Right forelimb (tissue), 1 donor: ENCODE measurements around the gene CLEC9A.
"Not testable (repeated sequence)": the region's sequence is repeated elsewhere in the genome, so short reads cannot be mapped to it uniquely, and the experiment has no call there.

Experiments used
- DNase-seq: peaks from one replicate; pipeline ENCODE4 v3.0.0-alpha.2; 2018

The CLEC9A gene

GRCh38 chr12:10030446-10030845 lies at the start of gene CLEC9A:
CLEC9A (plus strand) TSS chr12:10030682; CDS start chr12:10052688, 22,006 bp downstream.
- DNase-seq, result no peak

GRCh38 chr12:9991876-9992275 lies 38.6 kb upstream of the CLEC9A start:
- DNase-seq, result no peak

- DNase-seq, result no peak
These were observed 38.2 kb upstream of the CLEC9A start for GRCh38 chr12:9992296-9992695.

GRCh38 chr12:9999016-9999415 lies 31.5 kb upstream of the CLEC9A start, which contains the start of gene CLEC1B:
CLEC1B (minus strand) TSS chr12:9999121; CDS start chr12:9999100, 21 bp downstream.
- no peak for DNase-seq

- DNase-seq, result no peak
These were observed 29.2 kb upstream of the CLEC9A start for GRCh38 chr12:10001171-10001776.

GRCh38 chr12:10012630-10013330 lies 17.7 kb upstream of the CLEC9A start:
- DNase-seq, result no peak

GRCh38 chr12:10015450-10015849 lies 15.0 kb upstream of the CLEC9A start:
- no peak for DNase-seq

- no peak for DNase-seq
These were observed 13.6 kb upstream of the CLEC9A start for GRCh38 chr12:10016881-10017280.

- no peak for DNase-seq
These were observed 12.1 kb upstream of the CLEC9A start for GRCh38 chr12:10018386-10018785.

- no peak for DNase-seq
These were observed 9.1 kb upstream of the CLEC9A start for GRCh38 chr12:10021342-10021741.

GRCh38 chr12:10025236-10025635 lies 5.2 kb upstream of the CLEC9A start:
- no peak for DNase-seq

- not testable (repeated sequence) for DNase-seq
These were observed 3.8 kb upstream of the CLEC9A start for GRCh38 chr12:10026666-10027065.

GRCh38 chr12:10027311-10027710 lies 3.2 kb upstream of the CLEC9A start:
- DNase-seq, result no peak

GRCh38 chr12:10027721-10028120 lies 2.8 kb upstream of the CLEC9A start:
- no peak for DNase-seq

- DNase-seq, result no peak
These were observed 839 bp downstream of the CLEC9A start for GRCh38 chr12:10031321-10031720.

- no peak for DNase-seq
These were observed 1.3 kb downstream of the CLEC9A start for GRCh38 chr12:10031771-10032175.

GRCh38 chr12:10033783-10034545 lies 3.5 kb downstream of the CLEC9A start:
- DNase-seq, result no peak

GRCh38 chr12:10042167-10042566 lies 11.7 kb downstream of the CLEC9A start:
- no peak for DNase-seq

GRCh38 chr12:10048526-10048925 lies 18.0 kb downstream of the CLEC9A start:
- no peak for DNase-seq

- DNase-seq, result no peak
These were observed 21.9 kb downstream of the CLEC9A start for GRCh38 chr12:10052193-10052913.

- no peak for DNase-seq
These were observed 27.9 kb downstream of the CLEC9A start for GRCh38 chr12:10058387-10058786.

- DNase-seq, result no peak
These were observed 34.8 kb downstream of the CLEC9A start for GRCh38 chr12:10065241-10065640.

- DNase-seq, result no peak
These were observed 36.8 kb downstream of the CLEC9A start for GRCh38 chr12:10067264-10067663.
